Vagina (tissue), 2 donors: ENCODE data around the gene FCGR1A. TPM values are rescaled to one million over a fixed set of nuclear protein-coding genes. Genes with fewer than 3 reads are reported as not detected.
"Not testable (repeated sequence)": the region's sequence is repeated elsewhere in the genome, so short reads cannot be mapped to it uniquely, and the experiment has no call there.

ENCODE experiments used
- DNase-seq, 2 donors: peaks; one replicate each; pipeline ENCODE4 v3.0.0-alpha.2; 2017; ENCODE audit errors: extremely low spot score in 2 of 2
- H3K27ac ChIP-seq: fragments of 200-600 bp; sonication (generic); one replicate; pipeline ENCODE4 v1.5.1; 2019
- H3K27me3 ChIP-seq: fragments of 200-600 bp; sonication (generic); one replicate; pipeline ENCODE4 v1.5.1; 2019
- H3K36me3 ChIP-seq, 2 donors: fragments of 200-600 bp; sonication (generic); one replicate each; pipeline ENCODE4 v1.5.1; 2017 to 2019
- H3K4me1 ChIP-seq: fragments of 200-600 bp; sonication (generic); one replicate; pipeline ENCODE4 v1.5.1; 2019
- H3K4me3 ChIP-seq, 2 donors: fragments of 200-600 bp; sonication (generic); 1 replicate in 1 of 2; 2 replicates in 1 of 2; pipeline ENCODE4 v1.5.1; 2016 to 2019
- H3K9me3 ChIP-seq: fragments of 200-600 bp; sonication (generic); one replicate; pipeline ENCODE4 v1.5.1; 2019
- intact Hi-C: fragments of 100-400 bp; cut with DNase I; formaldehyde crosslinking; loops from one replicate; pipeline ENCODE4 v1.15.1; 2023
- total RNA-seq: library from RNA; depleted of rRNA; stranded (reverse); fragments of >200 nt; gene quantifications from one replicate; pipeline ENCODE4 v1.2.3, GENCODE V29; 2016

FCGR1A gene
- total RNA-seq: 4.4 TPM

GRCh38 chr1:149782600-149782999, at the start of gene FCGR1A:
TSS of gene FCGR1A (plus strand) at chr1:149782694. CDS start at chr1:149782744, 50 bp downstream.
- H3K4me1 ChIP-seq, H3K27ac ChIP-seq, DNase-seq, H3K36me3 ChIP-seq, H3K27me3 ChIP-seq, intact Hi-C loops, H3K4me3 ChIP-seq, H3K9me3 ChIP-seq: not testable (repeated sequence)

- DNase-seq, H3K27ac ChIP-seq, H3K4me1 ChIP-seq, H3K9me3 ChIP-seq, H3K4me3 ChIP-seq, intact Hi-C loops, H3K27me3 ChIP-seq, H3K36me3 ChIP-seq: not testable (repeated sequence)
Measured at GRCh38 chr1:149732781-149733180, 49.7 kb upstream of the FCGR1A start.

GRCh38 chr1:149734692-149735091, 47.8 kb upstream of the FCGR1A start:
- intact Hi-C loops, H3K4me1 ChIP-seq, DNase-seq, H3K27ac ChIP-seq, H3K27me3 ChIP-seq, H3K36me3 ChIP-seq, H3K9me3 ChIP-seq, H3K4me3 ChIP-seq: not testable (repeated sequence)

GRCh38 chr1:149740148-149740581, 42.3 kb upstream of the FCGR1A start:
- intact Hi-C loops, H3K9me3 ChIP-seq, H3K4me1 ChIP-seq, H3K27ac ChIP-seq, H3K27me3 ChIP-seq, DNase-seq, H3K4me3 ChIP-seq, H3K36me3 ChIP-seq: not testable (repeated sequence)

- H3K4me1 ChIP-seq, H3K4me3 ChIP-seq, H3K27me3 ChIP-seq, DNase-seq, H3K36me3 ChIP-seq, H3K27ac ChIP-seq, intact Hi-C loops, H3K9me3 ChIP-seq: not testable (repeated sequence)
Measured at GRCh38 chr1:149740590-149741230, 41.8 kb upstream of the FCGR1A start.

- H3K4me1 ChIP-seq, H3K9me3 ChIP-seq, H3K36me3 ChIP-seq, H3K27me3 ChIP-seq, intact Hi-C loops, H3K4me3 ChIP-seq, DNase-seq, H3K27ac ChIP-seq: not testable (repeated sequence)
Measured at GRCh38 chr1:149741914-149742313, 40.6 kb upstream of the FCGR1A start.

- DNase-seq, H3K27me3 ChIP-seq, H3K4me1 ChIP-seq, H3K27ac ChIP-seq, H3K9me3 ChIP-seq, H3K4me3 ChIP-seq, intact Hi-C loops, H3K36me3 ChIP-seq: not testable (repeated sequence)
Measured at GRCh38 chr1:149746463-149747356, 35.8 kb upstream of the FCGR1A start.

- H3K36me3 ChIP-seq, H3K4me3 ChIP-seq, H3K9me3 ChIP-seq, intact Hi-C loops, H3K4me1 ChIP-seq, H3K27me3 ChIP-seq, DNase-seq, H3K27ac ChIP-seq: not testable (repeated sequence)
Measured at GRCh38 chr1:149747359-149748143, 34.9 kb upstream of the FCGR1A start.

- H3K36me3 ChIP-seq, H3K27ac ChIP-seq, H3K9me3 ChIP-seq, intact Hi-C loops, H3K4me3 ChIP-seq, H3K27me3 ChIP-seq, DNase-seq, H3K4me1 ChIP-seq: not testable (repeated sequence)
Measured at GRCh38 chr1:149748144-149748500, 34.4 kb upstream of the FCGR1A start.

GRCh38 chr1:149750562-149750961, 31.9 kb upstream of the FCGR1A start:
- H3K27ac ChIP-seq, H3K4me3 ChIP-seq, intact Hi-C loops, H3K9me3 ChIP-seq, H3K36me3 ChIP-seq, H3K27me3 ChIP-seq, H3K4me1 ChIP-seq, DNase-seq: not testable (repeated sequence)

GRCh38 chr1:149752186-149752585, 30.3 kb upstream of the FCGR1A start:
- intact Hi-C loops, H3K27me3 ChIP-seq, DNase-seq, H3K4me1 ChIP-seq, H3K9me3 ChIP-seq, H3K27ac ChIP-seq, H3K36me3 ChIP-seq, H3K4me3 ChIP-seq: not testable (repeated sequence)

- DNase-seq, H3K36me3 ChIP-seq, intact Hi-C loops, H3K9me3 ChIP-seq, H3K4me3 ChIP-seq, H3K27me3 ChIP-seq, H3K27ac ChIP-seq, H3K4me1 ChIP-seq: not testable (repeated sequence)
Measured at GRCh38 chr1:149753466-149753865, 29.0 kb upstream of the FCGR1A start.

GRCh38 chr1:149755294-149755693, 27.2 kb upstream of the FCGR1A start:
- H3K27me3 ChIP-seq, H3K4me1 ChIP-seq, H3K36me3 ChIP-seq, intact Hi-C loops, DNase-seq, H3K9me3 ChIP-seq, H3K4me3 ChIP-seq, H3K27ac ChIP-seq: not testable (repeated sequence)
